Stimulated activated CD4-positive, alpha-beta T cell treated with anti-CD3 and anti-CD28 coated beads, Interleukin-1b, Interleukin-23, amount 100 ng/mL, for 24 hours (primary cell): Measurements from ENCODE around the gene NFATC2.

Source experiments
- DNase-seq, 4 experiments: peaks; one replicate each; pipeline ENCODE4 v3.0.0-alpha.2; 2020; ENCODE audit warnings: low read depth in 4 of 4, low spot score in 1 of 4

The NFATC2 gene

DNA sequence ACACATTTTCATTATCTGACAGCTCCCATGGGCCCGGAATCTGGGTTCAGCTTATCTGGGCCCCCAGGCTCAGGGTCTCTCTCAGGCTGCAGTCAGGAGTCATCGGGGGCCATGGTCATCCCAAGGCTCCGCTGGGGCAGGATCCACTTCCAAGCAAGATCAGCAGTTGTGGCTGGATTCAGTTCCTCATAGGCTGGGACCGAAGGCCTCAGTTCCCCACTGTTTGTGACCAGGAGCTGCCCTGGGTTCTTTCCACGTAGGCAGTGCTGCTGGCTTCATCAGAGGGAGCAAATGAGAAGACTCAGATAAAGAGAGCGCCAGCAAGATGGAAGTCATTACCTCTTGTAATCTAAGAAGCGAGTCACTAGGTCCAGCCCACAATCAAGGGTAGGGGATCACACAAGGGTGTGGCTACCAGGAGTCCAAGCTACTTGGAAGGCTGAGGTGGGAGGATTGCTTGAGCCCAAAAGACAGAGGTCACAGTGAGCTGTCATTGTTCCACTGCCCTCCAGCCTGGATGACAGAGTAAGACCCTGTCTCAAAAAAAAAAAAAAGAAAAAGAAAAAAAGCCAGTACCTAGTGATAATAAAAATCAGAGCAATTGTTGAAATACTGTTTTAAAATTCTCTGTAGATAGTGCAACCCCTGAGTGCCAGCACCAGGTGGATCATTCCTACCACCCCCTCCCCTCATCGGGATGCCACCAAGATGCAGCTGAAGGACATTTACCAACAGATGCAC is 162.7 kb downstream of the NFATC2 start:
- no peak for DNase-seq

DNA sequence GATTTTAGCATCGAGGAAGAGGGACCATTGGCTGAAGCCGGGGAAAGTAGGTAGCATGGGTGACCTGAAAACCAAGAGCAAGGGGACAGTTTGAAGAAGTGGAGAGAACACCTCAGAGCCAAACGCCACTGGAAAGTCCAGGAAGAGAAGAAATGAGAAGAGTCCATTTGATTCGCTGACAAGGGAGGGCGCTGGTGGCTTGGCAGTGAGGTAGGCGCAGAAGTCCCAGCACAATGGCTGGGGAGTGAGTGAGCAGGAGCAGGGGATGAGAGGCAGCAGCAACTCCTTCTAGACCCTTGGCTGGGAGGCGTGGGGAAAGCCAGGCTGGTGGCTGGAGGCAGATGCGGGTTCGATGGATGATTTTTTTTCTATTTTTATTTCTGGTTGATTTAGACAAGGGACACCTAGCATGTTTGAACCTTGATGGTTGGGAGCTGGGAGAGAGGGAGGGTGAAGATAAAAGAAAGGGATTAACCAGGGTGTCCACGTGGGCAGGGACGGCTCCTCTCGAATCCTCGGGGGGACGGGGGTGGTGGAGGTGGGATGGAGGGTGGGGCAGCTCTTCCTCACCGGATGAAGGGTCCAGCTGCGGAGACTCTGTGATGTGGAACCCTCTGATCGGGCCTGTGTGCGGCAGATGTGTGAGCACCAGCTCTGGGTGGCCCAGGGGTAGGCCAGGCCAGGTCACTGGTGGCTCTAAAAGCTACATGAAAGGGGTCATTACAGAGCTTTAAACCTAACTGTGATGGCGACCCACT is 164.2 kb downstream of the NFATC2 start:
- peak in 1 of 4 experiments; percentile 10 for DNase-seq

GRCh38 chr20:51377132-51377531 is 165.4 kb downstream of the NFATC2 start:
- no peak for DNase-seq

GRCh38 chr20:51376111-51376510 is 166.4 kb downstream of the NFATC2 start:
- DNase-seq = no peak

DNA sequence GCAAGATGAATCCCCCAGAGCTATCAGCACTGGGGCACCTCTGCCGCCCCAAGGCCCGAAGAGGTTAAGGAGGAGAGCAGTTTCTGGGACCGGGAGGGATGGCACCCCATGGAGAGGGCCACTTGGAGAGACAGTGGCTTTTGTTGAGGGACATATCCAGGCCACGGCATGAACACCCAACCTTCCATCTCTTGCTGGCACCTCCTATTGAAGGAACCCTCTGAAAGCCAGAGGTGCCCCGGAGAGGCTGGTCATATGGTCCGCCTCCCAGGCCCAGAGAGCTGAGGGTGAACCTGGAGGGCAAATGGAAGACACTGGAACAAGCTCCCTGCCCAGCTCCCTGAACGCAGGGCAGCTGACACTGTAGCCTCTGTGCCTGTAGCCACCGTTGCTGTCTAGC is 167.0 kb downstream of the NFATC2 start:
- DNase-seq = no peak

DNA sequence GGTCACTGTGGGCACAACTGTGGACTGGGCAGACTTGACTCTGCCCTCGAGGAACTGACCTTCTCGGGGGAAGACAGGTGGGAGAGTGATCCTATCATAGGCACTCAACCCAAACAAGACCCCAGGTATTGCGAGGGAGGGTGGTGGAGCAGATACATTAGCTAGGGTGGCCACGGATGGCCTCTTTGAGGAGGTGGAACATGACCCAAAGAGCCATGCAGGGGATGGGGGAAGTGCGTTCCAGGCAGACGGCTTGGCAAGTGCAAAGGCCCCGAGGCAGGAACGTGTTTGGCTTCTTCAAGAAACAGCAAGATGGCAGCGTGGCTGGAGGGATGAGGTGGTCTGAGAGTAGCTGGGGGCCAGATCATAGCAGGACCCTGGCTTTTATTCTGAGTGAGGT is 167.6 kb downstream of the NFATC2 start:
- no peak for DNase-seq

- no peak for DNase-seq
Observed at GRCh38 chr20:51374456-51374830, 168.1 kb downstream of the NFATC2 start.

DNA sequence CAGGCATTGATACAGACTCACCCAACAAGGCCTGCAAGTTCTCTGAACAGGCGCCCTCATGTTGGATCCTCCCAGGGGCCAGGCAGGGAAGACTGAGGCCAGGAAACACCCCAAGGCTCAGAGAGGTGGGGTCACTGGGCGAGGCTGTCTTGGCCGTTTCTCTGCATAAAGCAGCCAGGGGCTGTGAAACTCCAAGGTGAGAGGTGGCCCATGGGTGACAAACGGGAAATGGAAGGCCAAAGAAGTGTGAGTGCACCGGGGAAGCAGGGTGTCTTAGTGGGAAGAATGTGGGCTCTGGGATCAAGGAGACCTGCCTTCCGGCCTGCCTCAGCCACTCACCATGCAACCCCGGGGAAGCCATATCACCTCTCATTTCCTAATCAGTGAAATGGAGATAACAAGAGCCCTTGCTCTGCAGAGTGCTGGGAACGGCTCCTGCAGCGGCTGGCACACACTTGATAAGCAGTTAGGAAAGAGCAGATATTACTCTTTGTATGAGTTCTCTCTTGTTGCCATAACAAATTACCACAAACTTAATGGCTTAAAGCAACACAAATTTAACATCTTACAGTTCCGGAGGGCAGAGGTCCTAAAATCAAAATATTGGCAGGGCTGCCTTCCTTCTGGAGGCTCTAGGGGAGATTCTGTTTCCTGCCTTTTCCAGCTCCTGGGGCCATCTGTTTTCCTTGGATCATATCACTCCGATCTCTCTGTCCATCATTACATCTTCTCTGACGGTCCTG is 168.6 kb downstream of the NFATC2 start:
- DNase-seq = no peak

DNA sequence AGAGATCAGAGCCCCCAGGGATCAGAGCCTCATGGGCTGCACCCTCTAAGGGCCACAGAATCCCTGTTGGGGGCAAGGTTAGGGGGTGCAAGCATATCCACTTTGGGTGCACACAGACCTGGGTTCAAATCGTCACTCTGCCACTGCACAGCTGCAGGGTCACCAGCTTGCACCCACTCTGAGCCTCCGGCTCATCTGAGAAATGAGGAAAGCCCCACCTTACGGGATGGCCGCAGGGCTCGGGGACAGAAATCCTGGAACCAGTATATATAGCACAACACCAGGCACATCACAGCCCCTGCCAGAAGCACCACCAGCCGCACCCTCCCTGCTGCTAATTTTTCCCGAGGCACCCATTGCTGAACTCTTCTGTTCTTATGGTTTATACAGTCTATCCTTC is 169.6 kb downstream of the NFATC2 start:
- no peak for DNase-seq

- peak; percentile 12 to 47 (median 38) for DNase-seq
Observed at GRCh38 chr20:51372176-51372803, 170.2 kb downstream of the NFATC2 start.

- DNase-seq = no peak
Observed at GRCh38 chr20:51371720-51372119, 170.8 kb downstream of the NFATC2 start.

- DNase-seq = no peak
Observed at GRCh38 chr20:51369503-51369902, 173.0 kb downstream of the NFATC2 start.

GRCh38 chr20:51368461-51369211 is 173.9 kb downstream of the NFATC2 start:
- DNase-seq = no peak

- DNase-seq = no peak
Observed at GRCh38 chr20:51366155-51366886, 176.2 kb downstream of the NFATC2 start.

DNA sequence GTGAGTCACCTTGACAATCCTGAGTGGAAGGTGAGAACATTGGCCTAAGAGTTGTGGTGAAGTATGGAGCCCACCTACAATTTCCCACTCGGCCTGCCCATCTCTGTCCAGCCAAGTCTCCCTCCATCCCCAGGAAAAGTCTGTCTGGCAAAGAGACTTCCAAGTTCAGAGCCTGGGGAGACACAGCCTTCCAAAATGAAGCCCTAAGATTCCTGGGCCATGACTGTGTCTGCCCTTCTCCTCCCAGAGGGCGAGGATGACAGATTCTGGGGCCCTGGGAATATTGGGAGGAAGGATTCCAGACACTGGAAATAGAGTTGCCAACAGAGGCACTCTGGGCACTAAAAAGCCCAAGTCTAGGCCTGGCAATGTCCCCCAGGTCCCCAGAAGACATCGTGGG is 176.8 kb downstream of the NFATC2 start:
- no peak for DNase-seq

- DNase-seq = no peak
Observed at GRCh38 chr20:51363813-51364212, 178.7 kb downstream of the NFATC2 start.

- DNase-seq = no peak
Observed at GRCh38 chr20:51363378-51363777, 179.1 kb downstream of the NFATC2 start.

- no peak for DNase-seq
Observed at GRCh38 chr20:51362254-51362653, 180.3 kb downstream of the NFATC2 start.

DNA sequence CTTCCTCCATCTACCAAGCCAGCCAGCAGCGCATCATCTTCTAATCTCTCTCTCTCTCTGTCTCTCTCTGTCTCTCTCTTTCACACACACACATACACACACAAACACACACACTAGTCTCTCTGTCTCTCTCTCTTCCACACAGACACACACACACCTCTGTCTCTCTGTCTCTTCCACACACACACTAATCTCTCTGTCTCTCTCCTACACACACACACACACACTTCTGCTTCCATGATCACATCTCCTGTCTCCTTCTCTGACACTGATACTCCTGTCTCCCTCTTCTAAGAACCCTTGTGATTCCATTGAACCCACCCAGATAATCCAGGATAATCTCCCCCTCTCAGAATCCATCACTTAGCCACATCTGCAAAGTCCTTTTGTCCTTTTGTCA is 181.3 kb downstream of the NFATC2 start:
- no peak for DNase-seq
